Uterus (tissue), 2 donors: Measurements from ENCODE around the gene HSPB7.

Experiments
- CTCF ChIP-seq, 4 experiments: fragments of 200-600 bp in 2 of 4; fragments of 450-650 bp in 2 of 4; sonication (generic) in 2 of 4; IDR thresholded peaks; one replicate each; pipeline ENCODE4 v1.5.1; 2016 to 2019; ENCODE audit warnings: antibody characterized with exemption in 4 of 4, mild to moderate bottlenecking in 2 of 4, moderate library complexity in 1 of 4
- POLR2A ChIP-seq, 2 donors: fragments of 450-650 bp; IDR thresholded peaks; one replicate each; pipeline ENCODE4 v1.6.1; 2016; ENCODE audit warnings: antibody characterized with exemption in 2 of 2, mild to moderate bottlenecking in 1 of 2, moderate library complexity in 1 of 2

DNA sequence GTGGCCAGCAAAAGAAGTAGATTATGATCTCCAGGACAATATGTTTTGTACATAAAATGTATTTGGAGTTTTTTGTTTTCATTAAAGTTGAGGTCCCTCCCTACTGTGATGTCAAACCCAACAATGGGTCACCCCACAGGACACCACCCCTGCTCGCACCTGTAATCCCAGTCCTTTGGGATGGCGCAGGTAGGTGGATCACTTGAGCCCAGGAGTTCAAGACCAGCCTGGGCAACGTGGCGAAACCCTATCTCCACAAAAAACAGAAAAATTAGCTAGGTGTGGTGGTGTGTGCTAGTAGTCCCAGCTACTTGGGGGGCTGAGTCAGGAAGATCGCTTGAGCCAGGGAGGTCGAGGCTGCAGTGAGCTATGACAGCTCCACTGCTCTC, 50.9 kb downstream of the HSPB7 start:
- no peak for TF ChIP-seq CTCF (IDR thresholded peaks at IDR 0.05)
- no peak for TF ChIP-seq POLR2A (IDR thresholded peaks at IDR 0.05)
